ENCODE results near the gene ACSL3. TPM values are rescaled to one million over a fixed set of nuclear protein-coding genes. Genes with fewer than 3 reads are reported as not detected.

Gene ACSL3
- total RNA-seq, 1 experiment from 2014 or later: 100 TPM

- Mint-ChIP-seq H3K4me1 (peaks cover 59% of the 10 kb centered on the region), H3K36me3 (no peaks in the 10 kb centered on the region), H3K9me3 (no peaks in the 10 kb centered on the region), H3K27me3 (ENCODE audit: low read depth) (no peaks in the 10 kb centered on the region), H3K4me3 (no peak overlapping the region), H3K27ac (peak overlapping the region; percentile 93)
- ChIA-PET POLR2A (no interaction called here), CTCF (interaction anchor here (1.5 kb wide), 2 partner anchors 37 to 39 kb away, joined by 3 to 5 read pairs; no protein-coding TSS in a partner anchor)
- ATAC-seq: no peak
- no peak for DNase-seq (ENCODE audit: low spot score)
- TF ChIP-seq AR (CRISPR knock-in tag; IDR thresholded peaks at IDR 0.05) (no peak), ZBTB43 (CRISPR knock-in tag; IDR thresholded peaks at IDR 0.05) (no peak), FOXP4 (CRISPR knock-in tag; IDR thresholded peaks at IDR 0.05) (no peak), ETV6 (CRISPR knock-in tag; IDR thresholded peaks at IDR 0.05) (no peak), SP1 (CRISPR knock-in tag; conservative IDR thresholded peaks at IDR 0.05) (no peak), ATF6 (CRISPR knock-in tag; IDR thresholded peaks at IDR 0.05) (no peak), KAT7 (CRISPR knock-in tag; IDR thresholded peaks at IDR 0.05; ENCODE audit: borderline replicate concordance) (no peak), ZBTB21 (CRISPR knock-in tag; IDR thresholded peaks at IDR 0.05; ENCODE audit: borderline replicate concordance) (no peak), SMAD3 (CRISPR knock-in tag; IDR thresholded peaks at IDR 0.05; ENCODE audit: borderline replicate concordance) (no peak), IRF2 (CRISPR knock-in tag; IDR thresholded peaks at IDR 0.05; ENCODE audit: borderline replicate concordance, low read depth) (no peak), ZSCAN18 (CRISPR knock-in tag; IDR thresholded peaks at IDR 0.05) (no peak), OVOL2 (CRISPR knock-in tag; IDR thresholded peaks at IDR 0.05; ENCODE audit: borderline replicate concordance) (no peak), ZNF532 (CRISPR knock-in tag; IDR thresholded peaks at IDR 0.05; ENCODE audit: borderline replicate concordance) (no peak)
Measured at GRCh38 chr2:222900354-222900753, 39.5 kb downstream of the ACSL3 start.

Measured in WTC11 (cell line).